Measurements from ENCODE around the gene RANBP3. TPM values are rescaled to one million over a fixed set of nuclear protein-coding genes. Genes with fewer than 3 reads are reported as not detected.

Gene RANBP3
- polyA plus RNA-seq, 1 of the 3 experiments (the other 2 are of a cell fraction): 84.0 TPM

- Histone ChIP-seq H3K36me3 (replicated peaks in 1 of 2; ENCODE audit: control insufficient read depth in 1 of 2, insufficient read depth in 2 of 2, low read length in 1 of 2) (peaks cover 2 to 3% of the 10 kb centered on the region in 2 experiments), H3K9me2 (no peaks in the 10 kb centered on the region), H3K79me2 (ENCODE audit: insufficient read depth) (no peaks in the 10 kb centered on the region), H3K4me3 (ENCODE audit: low read depth in 2 of 2, low read length in 1 of 2) (no peak overlapping the region), H3K9me3 (no peaks in the 10 kb centered on the region), H2AFZ (ENCODE audit: low read depth) (no peak overlapping the region), H3K9ac (no peak overlapping the region), H3K4me1 (ENCODE audit: control insufficient read depth in 1 of 2, insufficient read depth in 2 of 2, low read depth in 1 of 2, low read length in 1 of 2) (peaks cover 0 to 32% of the 10 kb centered on the region in 2 experiments; a peak in 2 of 4 replicates), H4K20me1 (ENCODE audit: insufficient read depth) (no peaks in the 10 kb centered on the region), H3K27me3 (ENCODE audit: insufficient read depth) (no peaks in the 10 kb centered on the region), H3K27ac (ENCODE audit: low read depth in 2 of 2, low read length in 1 of 2) (peak overlapping the region in 1 of 2 experiments; percentile 94; a peak in 2 of 4 replicates), H3F3A (replicated peaks; ENCODE audit: insufficient read depth) (no peaks in the 10 kb centered on the region), H3K4me2 (no peak overlapping the region)
- TF ChIP-seq RFX5 (IDR thresholded peaks at IDR 0.05; ENCODE audit: low read length) (no peak), RAD21 (IDR thresholded peaks at IDR 0.05; ENCODE audit: low read length) (0 out of 2 replicates have a peak, but pooled peaks have one; percentile 1), REST (IDR thresholded peaks at IDR 0.05; ENCODE audit: low read depth, low read length) (no peak), MAX (IDR thresholded peaks at IDR 0.05; ENCODE audit: low read depth) (no peak), CHD2 (IDR thresholded peaks at IDR 0.05; ENCODE audit: low read length, partially characterized antibody) (peak; percentile 74), RCOR1 (IDR thresholded peaks at IDR 0.05; ENCODE audit: low read length) (peak; percentile 88), USF2 (IDR thresholded peaks at IDR 0.05; ENCODE audit: borderline replicate concordance, low read depth, low read length) (no peak), CTCF (IDR thresholded peaks at IDR 0.05) (no peak), FOXM1 (IDR thresholded peaks at IDR 0.05; ENCODE audit: low read depth) (no peak), EP300 (IDR thresholded peaks at IDR 0.05; ENCODE audit: borderline replicate concordance in 1 of 2, low read depth in 1 of 2, low read length in 1 of 2) (peak in 1 of 2 experiments; percentile 84; a peak in 2 of 4 replicates), IRF3 (IDR thresholded peaks at IDR 0.05; ENCODE audit: low read depth, low read length) (no peak), MXI1 (IDR thresholded peaks at IDR 0.05; ENCODE audit: low read depth, low read length) (peak; percentile 54; the same call in 1 of the 2 replicates), RXRA (IDR thresholded peaks at IDR 0.05; ENCODE audit: borderline replicate concordance, low read depth) (no peak), GATA2 (CRISPR knock-in tag; IDR thresholded peaks at IDR 0.05) (no peak)
- ChIA-PET POLR2A (interaction anchor here (0.5 to 1.0 kb wide), 3 partner anchors 18 to 117 kb away, joined by 3 to 4 read pairs (median 3); no protein-coding TSS in a partner anchor), CTCF (interaction anchor here (0.6 to 12.1 kb wide), 12 partner anchors 14 to 307 kb away, joined by 3 to 448 read pairs (median 4); no protein-coding TSS in a partner anchor)
- DNase-seq: peak; percentile 93
- WGBS (ENCODE audit: low lambda C conversion rate): 43% methylated on average over 22 of the region's 30 CpGs
Measured at GRCh38 chr19:5993648-5994358, 15.9 kb upstream of the RANBP3 start.
